Measurements from ENCODE around the gene MAX. TPM values are rescaled to one million over a fixed set of nuclear protein-coding genes. Genes with fewer than 3 reads are reported as not detected.

The MAX gene
- total and polyA plus RNA-seq, 2 of the 13 experiments (the other 11 are each of a cell fraction or from before 2014, with no cell fraction given) = 28.5 to 29.3 TPM

DNA sequence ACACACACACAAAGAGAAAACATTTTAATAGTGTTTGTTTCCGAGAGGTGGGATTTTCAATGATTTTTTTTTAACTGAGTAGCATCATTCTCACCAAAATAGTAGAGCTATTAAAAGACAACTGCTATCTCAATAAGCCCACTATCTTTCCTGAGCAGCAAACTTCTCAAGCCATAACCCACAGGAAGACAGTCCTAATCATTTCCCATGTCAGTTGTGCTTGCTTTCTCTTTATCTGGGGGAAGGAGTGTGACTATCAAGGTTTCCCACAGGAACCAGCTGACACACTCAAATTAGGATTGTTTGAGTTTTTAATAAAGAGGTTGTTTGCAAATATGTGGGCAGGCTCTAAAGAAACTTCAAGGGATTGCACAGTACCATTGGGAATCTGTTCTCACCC is 4.9 kb upstream of the MAX start:
- no peak overlapping the region for H3K4me2 ChIP-seq (ENCODE audit: low read depth, low read length)
- TF ChIP-seq MED1 (CRISPR knock-in tag; IDR thresholded peaks at IDR 0.05) (no peak), SAFB2 (CRISPR knock-in tag; IDR thresholded peaks at IDR 0.05; ENCODE audit: borderline replicate concordance, low read depth) (no peak)
- TF ChIP-seq, protein P1, sequence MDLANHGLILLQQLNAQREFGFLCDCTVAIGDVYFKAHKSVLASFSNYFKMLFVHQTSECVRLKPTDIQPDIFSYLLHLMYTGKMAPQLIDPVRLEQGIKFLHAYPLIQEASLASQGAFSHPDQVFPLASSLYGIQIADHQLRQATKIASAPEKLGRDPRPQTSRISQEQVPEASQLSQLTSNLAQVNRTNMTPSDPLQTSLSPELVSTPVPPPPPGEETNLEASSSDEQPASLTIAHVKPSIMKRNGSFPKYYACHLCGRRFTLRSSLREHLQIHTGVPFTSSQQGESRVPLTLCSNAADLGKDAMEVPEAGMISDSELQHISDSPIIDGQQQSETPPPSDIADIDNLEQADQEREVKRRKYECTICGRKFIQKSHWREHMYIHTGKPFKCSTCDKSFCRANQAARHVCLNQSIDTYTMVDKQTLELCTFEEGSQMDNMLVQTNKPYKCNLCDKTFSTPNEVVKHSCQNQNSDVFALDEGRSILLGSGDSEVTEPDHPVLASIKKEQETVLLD (CRISPR knock-in tag; IDR thresholded peaks at IDR 0.05; ENCODE audit: low read depth) = no peak
- no peaks in the 10 kb centered on the region for H3K79me2 ChIP-seq (ENCODE audit: insufficient read depth, low read length)
- H3K9ac ChIP-seq (ENCODE audit: insufficient read depth, low read depth, low read length) = no peak overlapping the region
- no peak overlapping the region for H2AFZ ChIP-seq (ENCODE audit: low read length)
- peaks cover 14% of the 10 kb centered on the region for H3K4me1 ChIP-seq (ENCODE audit: insufficient read depth, low read length)
- ChIA-PET CTCF (ENCODE audit: low intra/inter-chr PET ratio, low total read pairs) (no interaction called here), POLR2A (interaction anchor here (0.6 kb wide), 1 partner anchor 26 kb away, joined by 3 read pairs; no protein-coding TSS in a partner anchor)
- DNase-seq (ENCODE audit: low spot score) (no peak), ATAC-seq (no peak), FAIRE-seq (no peak)
- intact Hi-C loops (cut with micrococcal nuclease; ENCODE audit: unreplicated experiment) (no loop called here), in situ Hi-C loops (cut with HindIII; ENCODE audit: extremely low pct_ligation_motif_present, low pct_unique_long_range_greater_than_20kb) (no loop called here)
- no peaks in the 10 kb centered on the region; a peak in 1 of 5 replicates for H3K27me3 ChIP-seq (ENCODE audit: control insufficient read depth in 1 of 2, insufficient read depth in 2 of 2, low read length in 2 of 2)
- no peaks in the 10 kb centered on the region for H3K9me3 ChIP-seq (ENCODE audit: low read length)
- 8% methylated on average over 1 of the region's 1 CpG for WGBS (ENCODE audit: low lambda C conversion rate)
- no TSS peak for BruUV-seq (replicated peaks)
- H4K20me1 ChIP-seq (ENCODE audit: insufficient read depth, low read length) = no peaks in the 10 kb centered on the region
- no peak overlapping the region for H3K4me3 ChIP-seq (replicated peaks in 1 of 3; ENCODE audit: insufficient read depth in 1 of 3, low read depth in 2 of 3, low read length in 3 of 3)
- no peaks in the 10 kb centered on the region for H3K36me3 ChIP-seq (replicated peaks in 1 of 2; ENCODE audit: control insufficient read depth in 1 of 2, insufficient read depth in 2 of 2, low read length in 2 of 2)
- no peak overlapping the region for H3K27ac ChIP-seq (ENCODE audit: extremely low read length, insufficient read depth, low read length)

DNA sequence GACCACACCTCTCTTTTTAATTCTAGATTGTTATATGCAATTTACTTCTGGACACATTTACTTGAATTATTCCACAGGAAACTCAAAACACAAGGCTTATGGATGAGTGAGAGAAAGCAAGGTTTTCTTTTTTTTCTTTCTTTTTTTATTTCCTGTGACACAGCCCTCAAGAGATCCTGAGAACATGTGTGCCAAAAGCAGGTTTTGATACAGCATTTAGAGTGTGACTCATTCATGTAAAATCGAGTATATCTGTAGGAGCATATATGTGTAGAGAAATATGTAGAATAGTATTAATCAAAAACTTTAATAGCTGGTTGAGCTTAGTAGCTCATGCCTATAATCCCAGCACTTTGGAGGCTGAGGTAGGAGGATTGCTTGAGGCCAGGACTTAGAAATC is 4.4 kb upstream of the MAX start:
- ChIA-PET POLR2A (no interaction called here), CTCF (ENCODE audit: low intra/inter-chr PET ratio, low total read pairs) (no interaction called here)
- WGBS (ENCODE audit: low lambda C conversion rate) = 0% methylated on average over 1 of the region's 1 CpG
- intact Hi-C loops (cut with micrococcal nuclease; ENCODE audit: unreplicated experiment) = no loop called here
- H4K20me1 ChIP-seq (ENCODE audit: insufficient read depth, low read length) = no peaks in the 10 kb centered on the region
- ATAC-seq (no peak), DNase-seq (ENCODE audit: low spot score) (no peak), FAIRE-seq (no peak)
- no peak overlapping the region for H2AFZ ChIP-seq (ENCODE audit: low read length)
- no peaks in the 10 kb centered on the region for H3K79me2 ChIP-seq (ENCODE audit: insufficient read depth, low read length)
- peaks cover 14% of the 10 kb centered on the region for H3K4me1 ChIP-seq (ENCODE audit: insufficient read depth, low read length)
- no peaks in the 10 kb centered on the region for H3K9me3 ChIP-seq (ENCODE audit: low read length)
- H3K36me3 ChIP-seq (replicated peaks in 1 of 2; ENCODE audit: control insufficient read depth in 1 of 2, insufficient read depth in 2 of 2, low read length in 2 of 2) = no peaks in the 10 kb centered on the region
- H3K27me3 ChIP-seq (ENCODE audit: control insufficient read depth in 1 of 2, insufficient read depth in 2 of 2, low read length in 2 of 2) = no peaks in the 10 kb centered on the region; a peak in 1 of 5 replicates
- H3K4me2 ChIP-seq (ENCODE audit: low read depth, low read length) = no peak overlapping the region
- in situ Hi-C loops (cut with HindIII; ENCODE audit: extremely low pct_ligation_motif_present, low pct_unique_long_range_greater_than_20kb) = no loop called here
- no peak overlapping the region for H3K9ac ChIP-seq (ENCODE audit: insufficient read depth, low read depth, low read length)
- H3K27ac ChIP-seq (ENCODE audit: extremely low read length, insufficient read depth, low read length) = no peak overlapping the region
- H3K4me3 ChIP-seq (replicated peaks in 1 of 3; ENCODE audit: insufficient read depth in 1 of 3, low read depth in 2 of 3, low read length in 3 of 3) = no peak overlapping the region
- no TSS peak for BruUV-seq (replicated peaks)
- TF ChIP-seq ZFX (CRISPR knock-in tag; IDR thresholded peaks at IDR 0.05; ENCODE audit: low read depth) (no peak), ZNF501 (CRISPR knock-in tag; IDR thresholded peaks at IDR 0.05) (no peak), ZNF737 (CRISPR knock-in tag; IDR thresholded peaks at IDR 0.05; ENCODE audit: borderline replicate concordance) (no peak), RFX1 (IDR thresholded peaks at IDR 0.05) (no peak), DR1 (CRISPR knock-in tag; IDR thresholded peaks at IDR 0.05) (no peak), ZNF468 (CRISPR knock-in tag; IDR thresholded peaks at IDR 0.05) (no peak), ZNF780A (CRISPR knock-in tag; IDR thresholded peaks at IDR 0.05) (no peak), CREB1 (IDR thresholded peaks at IDR 0.05) (no peak), CREB1 (CRISPR knock-in tag; IDR thresholded peaks at IDR 0.05) (no peak), AGO1 (IDR thresholded peaks at IDR 0.05; ENCODE audit: low read depth, low read length, poor library complexity, severe bottlenecking) (no peak)
- TF ChIP-seq, protein P1 (CRISPR knock-in tag; IDR thresholded peaks at IDR 0.05; ENCODE audit: low read depth) = no peak
- TF ChIP-seq, protein P2, sequence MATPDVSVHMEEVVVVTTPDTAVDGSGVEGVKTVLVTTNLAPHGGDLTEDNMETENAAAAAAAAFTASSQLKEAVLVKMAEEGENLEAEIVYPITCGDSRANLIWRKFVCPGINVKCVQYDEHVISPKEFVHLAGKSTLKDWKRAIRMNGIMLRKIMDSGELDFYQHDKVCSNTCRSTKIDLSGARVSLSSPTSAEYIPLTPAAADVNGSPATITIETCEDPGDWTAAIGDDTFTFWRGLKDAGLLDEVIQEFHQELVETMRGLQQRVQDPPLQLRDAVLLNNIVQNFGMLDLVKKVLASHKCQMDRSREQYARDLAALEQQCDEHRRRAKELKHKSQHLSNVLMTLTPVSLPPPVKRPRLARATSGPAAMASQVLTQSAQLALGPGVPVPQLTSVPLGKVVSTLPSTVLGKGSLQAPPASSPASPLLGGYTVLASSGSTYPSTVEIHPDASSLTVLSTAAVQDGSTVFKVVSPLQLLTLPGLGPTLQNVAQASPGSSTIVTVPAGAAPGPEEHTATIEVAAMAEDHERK (CRISPR knock-in tag; IDR thresholded peaks at IDR 0.05; ENCODE audit: low read depth) = no peak
- TF ChIP-seq, protein P3, sequence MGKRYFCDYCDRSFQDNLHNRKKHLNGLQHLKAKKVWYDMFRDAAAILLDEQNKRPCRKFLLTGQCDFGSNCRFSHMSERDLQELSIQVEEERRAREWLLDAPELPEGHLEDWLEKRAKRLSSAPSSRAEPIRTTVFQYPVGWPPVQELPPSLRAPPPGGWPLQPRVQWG (CRISPR knock-in tag; IDR thresholded peaks at IDR 0.05; ENCODE audit: borderline replicate concordance, low read depth) = no peak

All from HepG2 (cell line).